GM18868 (cell line): ENCODE results near the gene HK1.
"Not testable (repeated sequence)": the region's sequence is repeated elsewhere in the genome, so short reads cannot be mapped to it uniquely, and the experiment has no call there.

Experiments
- ATAC-seq: cut with Tn5 transposase; IDR thresholded peaks from one replicate; pipeline ENCODE4 v1.9.1; 2021; ENCODE audit warnings: mild to moderate bottlenecking, moderate library complexity; ENCODE audit not compliant: unreplicated experiment

The HK1 gene

GRCh38 chr10:69325637-69326523 lies 47.6 kb downstream of the HK1 start:
- not testable (repeated sequence) for ATAC-seq

- ATAC-seq, result no peak
Observed at GRCh38 chr10:69326692-69327091, 48.4 kb downstream of the HK1 start.

GRCh38 chr10:69327463-69328379 lies 49.4 kb downstream of the HK1 start:
- ATAC-seq, result peak; percentile 66

- ATAC-seq, result no peak
Observed at GRCh38 chr10:69328380-69328735, 50.1 kb downstream of the HK1 start.

- ATAC-seq, result not testable (repeated sequence)
Observed at GRCh38 chr10:69328888-69329287, 50.6 kb downstream of the HK1 start.

- ATAC-seq, result no peak
Observed at GRCh38 chr10:69329721-69330178, 51.5 kb downstream of the HK1 start.

GRCh38 chr10:69331161-69331560 lies 52.9 kb downstream of the HK1 start:
- ATAC-seq, result no peak

GRCh38 chr10:69332278-69333010 lies 54.1 kb downstream of the HK1 start:
- no peak for ATAC-seq

GRCh38 chr10:69333205-69333604 lies 54.9 kb downstream of the HK1 start:
- no peak for ATAC-seq

GRCh38 chr10:69333865-69334301 lies 55.6 kb downstream of the HK1 start:
- ATAC-seq, result not testable (repeated sequence)

- no peak for ATAC-seq
Observed at GRCh38 chr10:69334302-69335062, 56.2 kb downstream of the HK1 start.

GRCh38 chr10:69335063-69335587 lies 56.8 kb downstream of the HK1 start:
- ATAC-seq, result no peak

GRCh38 chr10:69335613-69336012 lies 57.3 kb downstream of the HK1 start:
- ATAC-seq, result no peak

- no peak for ATAC-seq
Observed at GRCh38 chr10:69336952-69337295, 58.6 kb downstream of the HK1 start.

GRCh38 chr10:69337296-69338132 lies 59.2 kb downstream of the HK1 start:
- no peak for ATAC-seq

GRCh38 chr10:69338133-69338456 lies 59.8 kb downstream of the HK1 start:
- no peak for ATAC-seq

GRCh38 chr10:69338547-69339450 lies 60.5 kb downstream of the HK1 start:
- ATAC-seq, result no peak

- ATAC-seq, result no peak
Observed at GRCh38 chr10:69340695-69341094, 62.4 kb downstream of the HK1 start.
